ENCODE results near the gene MESD.

MESD gene

GRCh38 chr15:80937718-80938117 is 51.9 kb downstream of the MESD start:
- peaks cover 6% of the 10 kb centered on the region for H3K36me3 Mint-ChIP-seq (ENCODE audit: low read depth)
- H3K27ac Mint-ChIP-seq: no peak overlapping the region
- peaks cover 8% of the 10 kb centered on the region for H3K4me1 Mint-ChIP-seq (ENCODE audit: low read depth)
- no peaks in the 10 kb centered on the region for H3K9me3 Mint-ChIP-seq
- H3K4me3 Mint-ChIP-seq: no peak overlapping the region
- no peak for DNase-seq (ENCODE audit: low spot score)
- no peaks in the 10 kb centered on the region for H3K27me3 Mint-ChIP-seq (ENCODE audit: low read depth)

- H3K4me1 Mint-ChIP-seq (ENCODE audit: low read depth): peaks cover 8% of the 10 kb centered on the region
- no peak overlapping the region for H3K4me3 Mint-ChIP-seq
- no peak for DNase-seq (ENCODE audit: low spot score)
- H3K36me3 Mint-ChIP-seq (ENCODE audit: low read depth): peaks cover 6% of the 10 kb centered on the region
- no peaks in the 10 kb centered on the region for H3K9me3 Mint-ChIP-seq
- no peak overlapping the region for H3K27ac Mint-ChIP-seq
- H3K27me3 Mint-ChIP-seq (ENCODE audit: low read depth): no peaks in the 10 kb centered on the region
Measured at GRCh38 chr15:80936288-80937078, 53.1 kb downstream of the MESD start.

DNA sequence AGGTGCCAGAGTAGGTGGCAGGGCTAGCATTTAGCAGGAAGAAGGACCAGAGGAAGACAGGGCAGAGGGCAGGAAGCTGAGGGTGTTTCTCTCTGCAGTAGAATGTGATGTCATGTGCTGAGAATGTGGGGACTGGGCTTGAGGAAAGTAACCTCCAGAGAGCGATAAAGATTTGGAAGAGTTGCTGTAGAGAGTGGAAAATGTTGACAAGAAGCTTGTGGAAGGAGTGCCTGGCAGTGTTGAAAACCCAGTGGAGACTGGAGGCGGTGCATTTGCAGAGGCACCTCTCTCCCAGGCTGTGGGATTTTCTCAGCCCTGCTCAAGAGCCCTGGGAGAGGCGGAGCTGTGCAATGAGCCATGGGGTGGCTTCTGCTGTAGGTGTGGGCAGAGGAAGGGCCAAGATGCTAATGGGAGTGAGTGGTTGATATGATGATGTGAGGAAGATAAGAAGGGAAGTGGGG is 54.8 kb downstream of the MESD start:
- H3K27ac Mint-ChIP-seq: no peak overlapping the region

DNA sequence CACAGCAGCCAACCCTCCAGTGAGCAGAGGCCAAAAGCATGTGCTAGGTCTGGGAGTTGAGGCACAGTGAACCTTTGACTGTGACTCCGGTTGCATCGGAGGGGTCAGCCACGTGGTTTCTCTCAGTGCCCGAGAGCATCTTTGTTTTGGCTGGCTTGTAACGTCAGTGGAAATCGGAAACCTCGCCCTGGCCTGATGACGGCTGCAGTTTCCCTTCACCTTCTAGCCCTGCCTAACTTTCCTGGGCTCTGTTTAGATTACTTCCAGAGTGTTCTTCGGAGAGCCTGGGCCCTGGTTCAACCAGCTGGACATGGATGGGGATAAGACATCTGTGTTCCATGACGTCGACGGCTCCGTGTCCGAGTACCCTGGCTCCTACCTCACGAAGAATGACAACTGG is 56.6 kb downstream of the MESD start:
- H3K27ac Mint-ChIP-seq: no peak overlapping the region
- H3K36me3 Mint-ChIP-seq (ENCODE audit: low read depth): peaks cover 4% of the 10 kb centered on the region
- H3K27me3 Mint-ChIP-seq (ENCODE audit: low read depth): no peaks in the 10 kb centered on the region
- H3K4me1 Mint-ChIP-seq (ENCODE audit: low read depth): peaks cover 8% of the 10 kb centered on the region
- no peak for DNase-seq (ENCODE audit: low spot score)
- no peak overlapping the region for H3K4me3 Mint-ChIP-seq
- no peaks in the 10 kb centered on the region for H3K9me3 Mint-ChIP-seq

More for the DNA sequence above, 54.8 kb downstream of the MESD start:
- H3K36me3 Mint-ChIP-seq (ENCODE audit: low read depth): peaks cover 4% of the 10 kb centered on the region
- peaks cover 8% of the 10 kb centered on the region for H3K4me1 Mint-ChIP-seq (ENCODE audit: low read depth)
- DNase-seq (ENCODE audit: low spot score): no peak
- H3K9me3 Mint-ChIP-seq: no peaks in the 10 kb centered on the region
- no peaks in the 10 kb centered on the region for H3K27me3 Mint-ChIP-seq (ENCODE audit: low read depth)
- no peak overlapping the region for H3K4me3 Mint-ChIP-seq

GRCh38 chr15:80932513-80932815 is 57.2 kb downstream of the MESD start:
- no peaks in the 10 kb centered on the region for H3K27me3 Mint-ChIP-seq (ENCODE audit: low read depth)
- no peak for DNase-seq (ENCODE audit: low spot score)
- H3K27ac Mint-ChIP-seq: no peak overlapping the region
- H3K4me3 Mint-ChIP-seq: no peak overlapping the region
- no peaks in the 10 kb centered on the region for H3K9me3 Mint-ChIP-seq
- H3K36me3 Mint-ChIP-seq (ENCODE audit: low read depth): peaks cover 4% of the 10 kb centered on the region
- H3K4me1 Mint-ChIP-seq (ENCODE audit: low read depth): peaks cover 8% of the 10 kb centered on the region

DNA sequence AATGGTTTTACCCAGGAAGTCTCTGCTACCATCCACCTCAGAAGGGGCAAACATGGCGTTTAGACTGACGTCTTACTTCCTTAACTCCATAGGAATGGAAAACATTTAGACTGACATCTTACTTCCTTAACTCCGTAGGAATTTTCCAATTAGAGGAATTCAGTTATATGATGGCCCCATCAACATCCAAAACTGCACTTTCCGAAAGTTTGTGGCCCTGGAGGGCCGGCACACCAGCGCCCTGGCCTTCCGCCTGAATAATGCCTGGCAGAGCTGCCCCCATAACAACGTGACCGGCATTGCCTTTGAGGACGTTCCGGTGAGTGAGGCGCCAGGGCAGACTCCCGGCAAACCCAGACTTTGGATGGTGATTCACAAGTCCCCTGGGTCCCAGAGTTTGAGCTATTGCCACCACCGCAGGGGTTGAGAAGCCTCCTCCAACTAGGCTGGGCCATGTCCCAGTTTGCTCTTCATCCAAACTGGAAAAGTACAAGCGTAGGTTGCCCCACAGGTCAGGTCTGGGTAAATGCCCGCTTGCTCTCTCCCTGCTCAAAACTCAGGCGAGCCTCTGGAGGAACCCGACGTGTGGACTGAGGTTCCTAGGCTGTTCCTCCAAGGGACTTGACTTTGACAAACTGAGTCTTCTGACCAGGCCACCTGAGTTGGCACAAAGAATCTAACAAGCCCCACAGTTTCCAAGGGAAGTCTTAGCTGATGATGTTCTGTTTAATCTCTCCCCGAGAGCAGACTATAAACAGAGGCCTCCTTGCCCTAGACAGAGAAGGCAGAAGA is 57.7 kb downstream of the MESD start:
- H3K9me3 Mint-ChIP-seq: no peaks in the 10 kb centered on the region
- H3K27me3 Mint-ChIP-seq (ENCODE audit: low read depth): no peaks in the 10 kb centered on the region
- H3K4me3 Mint-ChIP-seq: no peak overlapping the region
- H3K36me3 Mint-ChIP-seq (ENCODE audit: low read depth): peaks cover 4% of the 10 kb centered on the region
- H3K4me1 Mint-ChIP-seq (ENCODE audit: low read depth): peaks cover 8% of the 10 kb centered on the region
- DNase-seq (ENCODE audit: low spot score): no peak
- no peak overlapping the region for H3K27ac Mint-ChIP-seq

GRCh38 chr15:80931191-80931590 is 58.4 kb downstream of the MESD start:
- Mint-ChIP-seq H3K36me3 (ENCODE audit: low read depth) (peaks cover 2% of the 10 kb centered on the region), H3K27ac (no peak overlapping the region), H3K4me3 (no peak overlapping the region), H3K27me3 (ENCODE audit: low read depth) (no peaks in the 10 kb centered on the region), H3K4me1 (ENCODE audit: low read depth) (peaks cover 8% of the 10 kb centered on the region), H3K9me3 (no peaks in the 10 kb centered on the region)
- no peak for DNase-seq (ENCODE audit: low spot score)

DNA sequence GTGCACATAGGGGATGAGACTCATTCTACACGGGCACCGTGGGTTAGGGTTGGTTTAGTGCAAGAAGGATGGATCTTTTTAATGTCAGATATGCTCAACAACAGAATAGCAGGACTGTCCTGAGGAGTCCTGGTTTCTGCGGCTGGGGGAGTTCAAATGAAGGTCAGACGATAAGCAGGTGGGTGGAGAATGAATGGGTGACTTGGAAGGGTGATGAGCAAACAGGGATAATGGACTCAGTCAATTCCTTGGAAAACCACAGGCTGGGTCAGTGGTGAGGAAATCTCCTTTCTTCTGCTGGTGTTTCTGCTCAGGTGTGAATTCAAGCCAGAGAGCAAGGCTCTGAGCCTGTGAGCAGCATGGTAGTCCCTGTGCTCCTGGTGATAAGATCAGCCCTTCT is 59.9 kb downstream of the MESD start:
- H3K27me3 Mint-ChIP-seq (ENCODE audit: low read depth): no peaks in the 10 kb centered on the region
- no peaks in the 10 kb centered on the region for H3K9me3 Mint-ChIP-seq
- no peak for DNase-seq (ENCODE audit: low spot score)
- no peak overlapping the region for H3K4me3 Mint-ChIP-seq
- no peak overlapping the region for H3K27ac Mint-ChIP-seq
- H3K36me3 Mint-ChIP-seq (ENCODE audit: low read depth): peaks cover 2% of the 10 kb centered on the region
- peaks cover 4% of the 10 kb centered on the region for H3K4me1 Mint-ChIP-seq (ENCODE audit: low read depth)

DNA sequence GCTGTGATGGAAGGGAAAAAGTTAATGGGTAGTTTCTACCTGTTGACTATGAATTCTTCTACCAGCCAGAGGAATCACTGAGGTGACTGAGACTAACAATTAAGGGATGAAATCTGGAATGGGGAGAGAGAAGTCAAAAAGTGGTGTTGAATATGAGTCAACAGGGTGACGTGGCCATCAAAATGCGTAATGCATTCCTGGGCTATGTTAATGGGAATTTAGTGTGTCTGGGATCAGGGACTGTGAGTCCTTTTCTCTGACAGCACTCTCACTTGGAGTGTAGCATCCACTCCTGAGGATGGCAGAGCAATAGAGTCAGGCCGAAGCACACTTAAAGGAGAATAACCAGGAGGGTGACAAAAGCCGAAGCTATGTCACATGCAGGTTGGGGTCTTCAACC is 60.4 kb downstream of the MESD start:
- Mint-ChIP-seq H3K27ac (no peak overlapping the region), H3K27me3 (ENCODE audit: low read depth) (no peaks in the 10 kb centered on the region), H3K36me3 (ENCODE audit: low read depth) (no peaks in the 10 kb centered on the region), H3K4me3 (no peak overlapping the region), H3K9me3 (no peaks in the 10 kb centered on the region), H3K4me1 (ENCODE audit: low read depth) (no peaks in the 10 kb centered on the region)
- no peak for DNase-seq (ENCODE audit: low spot score)

DNA sequence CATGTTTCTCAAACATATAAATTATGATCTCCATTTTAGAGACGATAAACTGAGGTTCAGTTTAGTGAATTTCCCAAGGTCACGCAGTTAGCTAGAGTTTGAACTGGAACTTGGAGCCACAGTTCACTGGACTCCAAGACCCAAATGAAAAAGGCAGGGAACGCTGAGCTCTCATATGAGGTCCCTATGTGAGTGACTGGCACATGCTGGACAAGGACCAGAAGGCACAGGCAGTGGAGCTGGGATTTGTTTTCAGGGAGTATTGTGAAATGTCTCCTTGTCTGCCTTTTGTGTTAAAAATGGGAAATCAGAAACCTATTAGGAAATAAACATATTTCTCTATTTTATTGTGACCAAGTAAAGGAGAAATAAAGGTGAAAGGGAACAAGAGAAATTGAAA is 63.5 kb downstream of the MESD start:
- H3K4me3 Mint-ChIP-seq: no peak overlapping the region
- H3K9me3 Mint-ChIP-seq: no peaks in the 10 kb centered on the region
- no peaks in the 10 kb centered on the region for H3K4me1 Mint-ChIP-seq (ENCODE audit: low read depth)
- H3K27me3 Mint-ChIP-seq (ENCODE audit: low read depth): no peaks in the 10 kb centered on the region
- H3K36me3 Mint-ChIP-seq (ENCODE audit: low read depth): no peaks in the 10 kb centered on the region
- DNase-seq (ENCODE audit: low spot score): no peak
- no peak overlapping the region for H3K27ac Mint-ChIP-seq

GRCh38 chr15:80925597-80926059 is 64.0 kb downstream of the MESD start:
- no peak for DNase-seq (ENCODE audit: low spot score)
- Mint-ChIP-seq H3K36me3 (ENCODE audit: low read depth) (no peaks in the 10 kb centered on the region), H3K9me3 (no peaks in the 10 kb centered on the region), H3K27ac (no peak overlapping the region), H3K4me3 (no peak overlapping the region), H3K27me3 (ENCODE audit: low read depth) (no peaks in the 10 kb centered on the region), H3K4me1 (ENCODE audit: low read depth) (peaks cover 3% of the 10 kb centered on the region)

DNA sequence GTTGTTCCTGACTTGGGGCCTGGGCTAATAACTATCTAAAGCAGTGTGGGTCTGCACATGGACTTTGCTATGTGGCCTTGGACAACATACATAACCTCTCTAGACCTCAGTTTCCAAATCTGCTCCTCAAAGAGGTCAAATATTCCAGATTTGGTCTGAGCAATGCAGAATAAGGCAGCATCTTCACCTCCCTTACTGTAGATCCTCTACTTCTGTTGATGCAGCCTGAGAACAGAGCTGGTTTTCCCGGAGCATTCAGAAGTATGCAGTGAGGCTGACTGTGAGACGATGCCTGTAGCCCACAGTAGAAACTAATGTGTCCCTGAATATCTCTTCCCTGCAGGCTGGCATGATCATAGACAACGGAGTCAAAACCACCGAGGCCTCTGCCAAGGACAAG is 65.3 kb downstream of the MESD start:
- H3K4me1 Mint-ChIP-seq (ENCODE audit: low read depth): peaks cover 13% of the 10 kb centered on the region
- H3K27ac Mint-ChIP-seq: no peak overlapping the region
- no peaks in the 10 kb centered on the region for H3K36me3 Mint-ChIP-seq (ENCODE audit: low read depth)
- H3K4me3 Mint-ChIP-seq: no peak overlapping the region
- no peaks in the 10 kb centered on the region for H3K9me3 Mint-ChIP-seq
- no peaks in the 10 kb centered on the region for H3K27me3 Mint-ChIP-seq (ENCODE audit: low read depth)
- DNase-seq (ENCODE audit: low spot score): no peak

DNA sequence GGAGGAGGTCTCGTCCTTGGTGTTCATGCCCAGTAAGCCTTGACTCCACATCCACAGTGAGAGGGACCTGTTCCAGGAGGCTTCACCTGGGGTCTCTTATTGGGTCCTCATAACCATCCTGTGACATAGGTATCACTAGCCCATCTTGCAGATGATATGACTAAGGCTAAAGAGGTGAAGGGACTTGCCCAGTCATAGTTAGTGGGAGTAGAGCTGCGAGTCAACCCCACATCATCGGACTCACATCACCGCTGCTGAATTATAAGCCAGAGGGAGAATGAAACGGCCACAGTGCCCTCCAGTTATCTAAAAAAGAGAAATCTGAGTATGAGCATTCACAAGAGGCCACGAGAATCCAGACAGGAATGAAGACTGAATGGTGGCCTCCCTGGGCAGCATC is 66.0 kb downstream of the MESD start:
- Mint-ChIP-seq H3K4me1 (ENCODE audit: low read depth) (peaks cover 13% of the 10 kb centered on the region), H3K9me3 (no peaks in the 10 kb centered on the region), H3K27ac (no peak overlapping the region), H3K36me3 (ENCODE audit: low read depth) (no peaks in the 10 kb centered on the region), H3K27me3 (ENCODE audit: low read depth) (no peaks in the 10 kb centered on the region), H3K4me3 (no peak overlapping the region)
- DNase-seq (ENCODE audit: low spot score): no peak

DNA sequence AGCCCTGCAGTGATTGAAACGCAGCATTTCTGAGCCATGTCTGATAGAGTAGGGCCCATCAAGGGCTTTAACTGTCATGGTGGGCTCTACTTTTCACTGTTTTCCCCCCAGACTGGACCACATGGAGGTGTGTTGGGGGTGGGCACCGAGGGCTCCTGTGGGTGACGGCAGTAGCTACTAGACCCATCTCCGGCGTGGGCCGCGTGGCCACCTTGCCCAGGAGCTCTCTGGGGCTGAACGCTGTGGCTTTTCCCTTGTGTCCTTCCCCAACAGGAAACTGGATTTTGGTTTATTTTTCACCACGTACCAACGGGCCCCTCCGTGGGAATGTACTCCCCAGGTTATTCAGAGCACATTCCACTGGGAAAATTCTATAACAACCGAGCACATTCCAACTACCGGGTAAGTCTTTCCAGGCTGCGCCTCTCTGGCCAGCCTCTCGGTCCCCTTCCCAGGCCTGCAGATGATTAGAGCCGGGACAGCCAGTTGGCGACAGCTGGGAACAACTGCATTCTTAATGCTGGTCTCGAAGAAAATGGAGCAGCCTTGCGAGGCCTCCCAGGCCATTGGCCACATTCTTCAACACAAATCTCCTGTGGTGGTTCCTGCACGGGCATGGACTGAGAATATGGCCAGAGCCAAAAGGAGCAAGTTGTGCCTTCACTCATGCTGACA is 67.7 kb downstream of the MESD start:
- no peak for DNase-seq (ENCODE audit: low spot score)
- Mint-ChIP-seq H3K4me1 (ENCODE audit: low read depth) (peaks cover 13% of the 10 kb centered on the region), H3K4me3 (no peak overlapping the region), H3K27me3 (ENCODE audit: low read depth) (no peaks in the 10 kb centered on the region), H3K27ac (no peak overlapping the region), H3K36me3 (ENCODE audit: low read depth) (no peaks in the 10 kb centered on the region), H3K9me3 (no peaks in the 10 kb centered on the region)

All from T-helper 2 cell treated with Interferon-gamma antibody and Interleukin-4, amounts not matched to agents 5 μg/mL and 100 μg/mL, for 36 hours (primary cell).